Midbrain (tissue), 1 donor: Measurements from ENCODE around the gene DNAJA2.
A peak's percentile ranks its signal among the peaks of the same experiment; 100 is the strongest.
"Not testable (repeated sequence)": the region's sequence is repeated elsewhere in the genome, so short reads cannot be mapped to it uniquely, and the experiment has no call there.

Experiments
- DNase-seq: peaks from one replicate; lab custom pipeline; 2025; lab: John Stamatoyannopoulos, UW

DNAJA2 gene

GRCh38 chr16:46973207-46973995, at the start of gene DNAJA2:
Gene DNAJA2 (minus strand): TSS chr16:46973674. CDS start chr16:46973572, 102 bp downstream.
- peak; percentile 94 for DNase-seq

GRCh38 chr16:47019568-47019967, 46.1 kb upstream of the DNAJA2 start:
- DNase-seq = peak; percentile 3

GRCh38 chr16:47018223-47018891, 44.9 kb upstream of the DNAJA2 start:
- DNase-seq = no peak

GRCh38 chr16:47017636-47018035, 44.2 kb upstream of the DNAJA2 start:
- DNase-seq = no peak

GRCh38 chr16:47016700-47017133, 43.2 kb upstream of the DNAJA2 start:
- no peak for DNase-seq

- DNase-seq = no peak
Measured at GRCh38 chr16:47013910-47014309, 40.4 kb upstream of the DNAJA2 start.

- no peak for DNase-seq
Measured at GRCh38 chr16:47013172-47013571, 39.7 kb upstream of the DNAJA2 start.

- DNase-seq = not testable (repeated sequence)
Measured at GRCh38 chr16:47010812-47011211, 37.3 kb upstream of the DNAJA2 start.

- DNase-seq = no peak
Measured at GRCh38 chr16:47008612-47009011, 35.1 kb upstream of the DNAJA2 start.

GRCh38 chr16:47008174-47008573, 34.7 kb upstream of the DNAJA2 start:
- no peak for DNase-seq

- no peak for DNase-seq
Measured at GRCh38 chr16:47004652-47005051, 31.2 kb upstream of the DNAJA2 start.

GRCh38 chr16:47000066-47000465, 26.6 kb upstream of the DNAJA2 start:
- DNase-seq = not testable (repeated sequence)

- no peak for DNase-seq
Measured at GRCh38 chr16:46997844-46998243, 24.4 kb upstream of the DNAJA2 start.

- no peak for DNase-seq
Measured at GRCh38 chr16:46996952-46997458, 23.5 kb upstream of the DNAJA2 start.

- DNase-seq = no peak
Measured at GRCh38 chr16:46996391-46996790, 22.9 kb upstream of the DNAJA2 start.

GRCh38 chr16:46991729-46992704, 18.5 kb upstream of the DNAJA2 start:
- DNase-seq = no peak

- no peak for DNase-seq
Measured at GRCh38 chr16:46986896-46987295, 13.4 kb upstream of the DNAJA2 start.

- no peak for DNase-seq
Measured at GRCh38 chr16:46986438-46986837, 13.0 kb upstream of the DNAJA2 start.

- no peak for DNase-seq
Measured at GRCh38 chr16:46982335-46982734, 8.9 kb upstream of the DNAJA2 start.

- DNase-seq = no peak
Measured at GRCh38 chr16:46980926-46981325, 7.5 kb upstream of the DNAJA2 start.

GRCh38 chr16:46976550-46976949, 3.1 kb upstream of the DNAJA2 start:
- DNase-seq = no peak

- DNase-seq = no peak
Measured at GRCh38 chr16:46975908-46976470, 2.5 kb upstream of the DNAJA2 start.
